HG02970 (cell line): ENCODE data around the gene TRIM8.
"Not testable (repeated sequence)": the region's sequence is repeated elsewhere in the genome, so short reads cannot be mapped to it uniquely, and the experiment has no call there.

Source experiments
- ATAC-seq: cut with Tn5 transposase; IDR thresholded peaks from one replicate; pipeline ENCODE4 v1.9.1; 2021; ENCODE audit warnings: mild to moderate bottlenecking, moderate library complexity, moderate number of reproducible peaks; ENCODE audit not compliant: unreplicated experiment, low FRiP score

The TRIM8 gene

DNA sequence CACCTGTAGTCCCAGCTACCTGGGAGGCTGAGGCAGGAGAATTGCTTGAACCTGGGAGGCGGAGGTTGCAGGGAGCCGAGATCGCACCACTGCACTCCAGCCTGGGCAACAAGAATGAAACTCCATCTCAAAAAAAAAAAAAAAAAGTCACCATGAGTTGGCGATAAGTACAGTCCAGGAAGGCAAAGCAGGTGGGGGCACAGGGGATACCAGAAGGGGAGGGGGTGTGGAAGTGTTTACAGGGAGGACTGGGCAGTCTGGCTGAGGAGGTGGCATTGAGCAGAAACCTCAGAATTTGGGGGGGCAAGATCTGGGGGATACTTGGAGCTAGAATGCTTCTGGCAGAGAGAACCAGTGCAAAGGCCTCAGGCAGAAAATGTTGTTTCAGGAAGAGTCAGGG, 23.1 kb downstream of the TRIM8 start:
- ATAC-seq: not testable (repeated sequence)

DNA sequence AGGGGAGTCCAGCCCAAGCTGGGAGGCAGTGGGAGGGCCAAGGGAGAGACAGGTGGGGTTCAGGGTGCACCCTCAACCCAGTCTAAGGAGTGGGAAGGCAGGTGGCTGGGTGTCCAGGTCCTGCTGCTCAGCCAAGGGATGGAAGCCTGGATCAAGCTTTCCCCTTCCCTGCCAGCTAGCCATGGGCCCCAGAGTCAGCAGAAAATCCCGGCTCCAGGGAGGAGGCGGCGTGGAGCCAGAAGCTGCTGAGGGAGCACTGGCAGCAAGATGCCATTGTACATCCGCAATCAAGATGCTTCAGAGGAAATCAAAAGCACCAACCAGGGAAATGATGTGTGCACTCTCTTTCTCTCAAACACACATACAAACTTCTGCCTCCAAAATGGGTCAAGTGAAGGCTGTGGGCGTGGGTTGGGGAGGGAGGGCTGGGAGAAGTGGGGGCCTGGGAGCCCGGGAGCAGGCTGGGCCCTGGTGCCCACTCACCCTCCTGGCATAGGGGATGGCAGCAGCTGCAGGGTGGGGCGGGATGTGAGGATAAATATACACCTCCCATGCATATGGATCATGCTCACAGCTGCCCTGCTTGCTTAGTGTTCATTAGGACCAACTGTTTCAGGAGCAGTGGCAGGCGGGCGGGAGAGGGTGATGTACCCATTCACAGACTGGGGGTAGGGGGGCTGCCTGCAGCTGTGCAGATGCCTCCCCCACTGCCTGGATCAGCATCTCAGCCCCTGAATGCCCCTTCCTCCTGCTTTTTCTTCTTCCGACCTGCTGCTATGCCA, 24.2 kb downstream of the TRIM8 start:
- no peak for ATAC-seq

DNA sequence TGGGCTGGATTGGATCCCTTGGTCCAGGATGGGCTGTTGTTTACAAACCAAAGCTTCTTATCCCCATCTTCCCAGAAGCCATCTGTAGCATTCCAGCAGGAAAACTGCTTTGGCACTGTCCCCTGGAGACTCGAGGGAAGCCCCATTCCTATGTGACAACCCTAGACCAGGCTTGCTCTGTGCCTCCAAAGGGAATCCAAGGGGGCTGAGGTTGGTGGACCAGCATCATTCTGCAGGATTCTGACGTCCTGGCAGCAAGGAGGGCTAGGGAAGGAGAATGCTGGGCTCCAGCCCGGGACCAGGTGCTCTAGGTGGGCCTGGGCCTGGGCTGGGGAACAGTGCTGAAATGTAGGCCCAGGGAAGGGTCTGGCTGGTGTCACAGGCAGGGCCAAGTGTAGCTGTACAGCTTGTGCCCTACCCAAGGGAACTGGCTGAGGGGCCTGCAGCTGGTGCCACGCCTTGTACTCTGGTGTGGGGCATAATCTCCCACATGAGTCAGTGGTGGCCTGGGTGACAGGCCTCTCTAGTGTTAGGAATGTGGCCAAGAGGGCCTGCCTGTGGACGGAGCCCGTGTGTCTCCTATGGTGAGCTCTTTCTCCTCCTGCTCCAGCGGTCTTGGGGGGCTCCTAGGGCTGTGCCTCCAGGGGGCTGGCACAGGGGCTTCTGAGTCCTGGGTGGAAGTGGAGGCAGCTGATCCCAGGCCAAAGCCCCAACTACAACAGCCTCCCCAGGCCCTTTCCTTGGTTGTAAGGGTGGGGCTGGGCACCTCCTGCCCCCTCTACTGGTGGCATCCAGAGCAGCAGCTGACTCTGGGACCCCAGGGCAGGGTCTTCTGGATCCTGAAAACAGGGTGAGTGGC, 25.2 kb downstream of the TRIM8 start:
- no peak for ATAC-seq

DNA sequence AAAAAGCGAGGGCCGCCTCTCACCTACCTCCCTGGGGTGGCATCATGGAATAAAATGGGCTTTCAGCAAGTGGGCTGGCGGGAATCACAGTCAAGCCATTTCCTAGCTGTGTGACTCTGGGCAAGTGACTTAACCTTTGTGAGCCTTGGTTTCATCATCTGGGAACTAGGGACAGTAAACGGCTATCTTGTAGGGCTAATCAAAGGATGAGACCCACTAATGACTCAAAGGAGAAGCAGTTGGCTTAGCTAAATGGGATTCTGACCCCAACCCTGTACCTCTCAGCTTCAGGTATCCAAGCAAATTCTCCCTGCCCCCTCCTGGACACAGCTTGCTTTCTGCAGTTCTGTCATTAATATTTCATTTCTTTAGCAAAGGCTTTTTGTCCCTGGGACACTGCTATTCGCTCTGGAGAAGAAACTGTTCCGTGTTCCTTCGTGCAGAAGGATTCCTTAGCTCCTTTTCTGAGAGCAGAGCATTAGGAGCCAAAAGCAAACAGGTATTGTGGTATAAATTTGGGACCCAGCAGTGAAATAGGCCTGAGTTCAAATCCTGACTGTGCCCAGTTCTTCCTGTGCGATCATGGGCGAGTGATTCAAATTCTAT, 25.9 kb downstream of the TRIM8 start:
- ATAC-seq: no peak

DNA sequence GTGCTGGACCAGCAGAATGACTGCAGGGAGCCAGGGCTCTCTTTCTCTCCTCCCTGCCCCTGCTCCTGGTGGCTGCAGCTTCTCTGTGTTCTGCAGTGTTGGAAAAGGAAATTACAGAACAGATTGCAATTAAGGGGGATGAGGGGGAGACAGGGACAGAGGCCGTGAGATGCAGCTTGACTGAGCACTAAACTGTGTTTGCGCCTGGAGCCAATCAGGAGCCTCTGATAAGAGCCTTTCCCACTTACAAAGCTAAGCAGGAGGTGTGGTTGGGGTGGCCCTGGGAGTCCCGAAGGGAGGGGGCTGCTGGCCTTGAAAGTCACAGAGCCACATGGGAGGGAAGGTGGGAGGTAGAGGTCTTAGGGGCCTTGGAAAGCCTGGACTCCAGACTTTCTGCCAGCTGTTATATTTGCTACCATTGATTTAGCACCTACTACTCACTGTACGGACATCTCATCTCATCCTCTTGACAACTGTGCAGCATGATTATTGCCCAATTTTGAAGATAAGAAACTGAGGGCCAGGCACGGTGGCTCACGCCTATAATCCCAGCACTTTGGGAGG, 26.7 kb downstream of the TRIM8 start:
- no peak for ATAC-seq

DNA sequence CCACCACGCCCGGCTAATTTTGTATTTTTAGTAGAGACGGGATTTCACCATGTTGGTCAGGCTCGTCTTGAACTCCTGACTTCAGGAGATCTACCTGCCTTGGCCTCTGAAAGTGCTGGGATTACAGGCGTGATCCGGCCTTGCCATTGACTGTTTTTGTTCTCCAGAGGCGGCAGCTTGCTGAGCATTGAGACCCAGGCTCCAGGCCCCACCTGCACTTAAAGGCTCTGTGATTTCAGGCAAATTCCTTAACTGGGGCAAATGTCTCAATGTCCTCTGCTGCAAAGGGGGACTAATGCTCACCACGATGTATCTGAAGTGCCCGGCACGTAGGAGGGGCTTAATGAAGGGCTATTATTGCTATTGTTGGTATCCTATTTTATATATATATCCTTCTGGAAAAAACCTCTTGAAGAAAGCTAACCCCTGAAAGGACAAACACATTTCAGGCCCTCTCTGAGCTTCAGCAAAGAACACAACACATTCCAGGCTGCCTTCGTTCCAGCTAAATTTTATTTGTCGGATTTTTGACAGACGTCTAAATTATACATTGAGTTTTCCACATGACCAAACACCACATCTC, 29.0 kb downstream of the TRIM8 start:
- ATAC-seq: no peak

DNA sequence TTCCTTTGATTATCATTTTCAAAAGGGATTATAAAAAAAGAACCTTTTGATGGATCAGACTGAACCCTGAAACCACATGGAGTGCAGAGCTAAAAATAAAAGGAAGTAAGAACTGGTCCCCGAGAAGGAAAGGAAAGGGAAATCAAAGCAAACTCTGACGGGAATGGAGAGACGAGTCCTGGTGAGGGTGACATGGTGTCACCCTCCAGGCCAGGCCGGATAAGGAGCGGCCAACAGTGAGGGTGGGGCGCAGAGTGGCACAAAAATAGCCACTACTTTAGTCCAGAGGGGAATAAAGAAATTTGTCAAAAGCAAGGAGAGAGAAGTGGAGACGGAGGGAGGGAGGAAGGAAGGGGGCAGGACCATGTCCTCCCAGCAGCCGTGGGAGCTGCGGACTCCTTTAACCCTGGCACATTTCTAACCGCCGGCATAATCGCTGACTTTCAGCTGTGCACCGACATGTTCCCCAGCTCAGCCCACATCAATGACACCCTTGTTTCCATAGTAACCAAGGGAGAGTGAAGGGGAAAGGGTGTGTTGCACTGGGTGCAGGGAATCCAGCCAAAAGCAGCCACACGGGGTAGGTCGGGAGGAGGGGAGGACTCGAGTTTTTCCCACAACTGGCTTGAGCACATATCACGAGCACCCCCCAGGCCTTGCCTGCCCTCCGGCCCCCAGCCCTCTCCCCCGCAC, 29.7 kb downstream of the TRIM8 start:
- ATAC-seq: no peak

DNA sequence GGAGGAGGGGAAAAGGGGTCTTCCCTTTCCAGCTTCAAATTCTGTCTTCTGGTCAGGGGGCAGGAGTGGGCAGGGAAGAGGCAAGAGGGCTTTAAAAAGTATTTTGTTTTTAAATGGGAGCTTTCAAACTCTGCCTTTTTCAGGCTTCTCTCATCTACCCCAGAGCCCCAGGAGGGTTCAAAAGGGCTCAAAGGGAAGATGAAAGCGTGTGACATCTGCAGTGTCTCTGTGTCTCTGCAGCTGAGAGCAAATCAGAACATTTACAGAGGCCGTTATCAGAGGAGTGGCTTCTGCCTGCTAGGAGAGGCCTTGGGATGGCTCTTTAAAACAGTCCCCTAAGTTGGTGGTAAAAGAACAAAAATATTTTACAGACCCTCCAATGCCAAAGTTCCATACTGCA, 30.3 kb downstream of the TRIM8 start:
- ATAC-seq: no peak

DNA sequence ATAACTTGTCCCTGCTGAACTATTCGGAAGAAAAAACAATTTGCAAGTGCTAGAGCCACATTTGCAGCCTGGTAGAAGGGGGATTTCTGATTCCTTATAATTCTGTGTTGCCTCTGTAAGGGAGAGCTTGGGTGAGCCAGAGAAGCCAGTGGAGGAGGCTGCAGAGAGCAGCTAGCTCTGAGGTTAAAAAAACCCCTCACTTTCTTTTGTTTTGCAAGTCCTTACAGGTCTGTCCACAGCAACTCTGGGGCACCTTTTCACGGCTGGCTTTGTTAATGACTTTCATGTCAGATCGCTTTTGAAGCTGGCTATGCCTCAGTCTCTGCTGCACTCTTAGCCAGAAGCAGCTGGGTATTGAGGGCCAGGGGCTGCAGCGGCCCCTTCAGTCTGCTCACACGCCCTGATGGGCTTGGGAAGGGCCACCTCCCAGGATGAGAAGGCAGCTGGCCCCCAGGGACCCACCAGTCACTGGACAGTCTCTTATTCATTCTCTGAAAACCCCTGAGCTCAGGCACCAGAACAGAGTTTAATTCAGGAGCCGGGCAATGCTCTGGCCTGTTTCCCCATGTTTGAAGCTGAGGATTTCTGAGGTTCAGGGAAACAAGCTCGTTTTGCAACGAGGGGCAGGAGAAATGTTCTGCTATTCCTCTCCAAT, 30.9 kb downstream of the TRIM8 start:
- no peak for ATAC-seq

DNA sequence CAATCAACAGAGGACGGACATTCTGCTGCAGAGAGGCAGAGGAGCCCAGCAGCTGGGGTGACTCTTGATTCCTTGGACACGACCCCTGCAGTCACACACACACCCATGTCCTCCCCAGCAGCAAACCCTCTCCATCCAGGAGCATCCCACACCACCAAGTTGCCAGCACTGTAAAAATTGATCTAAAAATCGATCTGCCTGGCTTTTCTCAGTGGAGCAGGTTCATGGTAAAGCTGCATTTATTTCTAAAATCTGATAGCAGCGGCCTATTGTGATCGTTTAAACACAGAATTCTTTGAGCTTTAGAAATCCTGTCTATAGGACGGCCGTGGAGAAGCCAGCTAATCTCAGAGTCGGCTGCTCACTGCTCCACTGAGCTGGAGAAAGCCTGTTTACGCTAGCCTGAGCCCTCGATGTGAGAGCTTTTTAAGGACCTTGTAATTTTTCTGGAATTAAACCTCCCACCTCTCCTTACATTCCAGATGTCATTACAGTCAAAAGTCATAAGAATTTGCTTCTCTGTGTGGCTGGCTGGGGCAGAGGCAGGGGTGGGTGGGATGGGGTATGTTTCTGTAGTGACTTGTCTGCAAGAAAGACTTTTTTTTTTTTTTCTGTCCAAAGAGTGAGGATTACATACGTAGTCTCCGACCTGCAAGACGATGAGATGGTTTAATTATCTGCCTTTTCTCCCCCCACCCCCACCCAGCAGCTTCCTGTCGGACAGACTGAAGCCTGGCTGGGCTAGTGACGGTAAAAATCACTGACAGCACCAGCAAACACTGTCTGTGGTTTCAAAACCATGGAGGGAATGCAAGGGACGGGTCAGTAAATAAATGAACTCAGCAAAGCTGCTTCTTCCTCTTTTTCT, 31.6 kb downstream of the TRIM8 start:
- ATAC-seq: no peak

DNA sequence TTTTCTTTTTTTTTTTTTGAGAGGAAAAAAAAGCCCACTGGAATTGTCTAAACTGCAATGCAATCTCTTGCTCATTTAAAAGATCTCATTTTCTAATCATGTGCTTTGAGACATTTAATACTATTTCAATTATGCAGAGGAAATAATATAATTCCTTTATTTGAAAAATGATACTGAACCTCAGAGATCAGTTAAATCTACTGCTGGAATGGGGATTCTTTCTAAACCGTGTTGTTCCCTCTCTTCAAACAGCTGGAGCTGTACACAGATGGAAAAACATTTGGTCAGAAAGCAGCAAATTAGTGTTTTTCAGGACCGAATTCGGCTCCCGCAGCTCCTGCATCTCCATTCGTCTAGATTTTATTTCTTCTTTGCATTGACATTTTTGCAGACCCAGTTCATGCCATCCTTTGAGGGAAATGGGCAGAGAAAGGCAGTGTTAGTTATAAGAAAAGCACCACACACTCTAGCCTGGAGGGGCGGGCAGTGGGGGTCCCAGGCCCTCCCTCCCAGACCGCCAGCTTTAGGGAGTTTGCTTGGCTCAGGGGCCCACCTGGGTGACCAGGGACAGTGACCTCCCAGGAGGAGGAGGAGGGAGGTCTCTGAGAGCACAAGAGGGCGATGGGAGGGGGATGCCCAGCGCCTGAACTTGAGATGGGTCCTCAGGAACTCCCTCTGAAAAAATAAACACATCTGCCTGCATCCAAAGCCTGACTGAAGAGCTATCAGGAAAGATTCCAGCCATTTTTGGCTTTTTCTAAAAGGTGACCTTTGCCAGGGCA, 32.4 kb downstream of the TRIM8 start:
- ATAC-seq: no peak

DNA sequence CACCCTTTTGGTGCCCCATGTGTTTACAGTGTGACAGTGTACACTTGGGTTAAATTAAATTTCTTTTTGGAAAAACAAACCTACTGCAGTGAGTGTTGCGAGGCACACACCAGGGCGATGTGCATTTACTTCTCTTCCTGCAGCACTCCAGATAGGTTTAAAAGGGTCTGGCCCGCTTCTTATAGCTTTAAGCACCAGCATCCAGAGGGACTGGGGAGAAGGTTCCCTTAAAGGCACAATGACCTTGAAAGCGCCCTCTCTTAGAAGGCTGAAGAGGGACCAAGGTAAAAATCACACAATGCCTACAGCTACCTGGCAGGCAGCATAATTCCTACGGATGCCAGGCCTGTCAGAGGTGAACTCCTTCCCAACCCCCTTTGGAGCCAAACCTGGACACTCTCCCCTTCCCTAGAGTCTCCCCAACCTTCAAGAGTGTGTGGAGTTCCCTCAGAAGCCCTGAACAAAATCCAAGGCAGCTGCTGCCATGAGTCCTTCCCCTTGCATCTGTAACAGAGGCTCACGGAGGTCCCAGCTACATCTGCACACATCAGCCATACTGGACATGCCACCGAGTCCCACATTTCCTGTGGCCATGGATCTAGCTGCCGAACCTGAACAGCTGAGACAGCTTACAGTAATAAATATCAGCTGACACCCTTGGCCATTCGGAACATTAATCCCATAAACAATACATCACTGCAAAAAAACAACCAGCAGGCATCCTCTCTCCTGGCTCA, 33.2 kb downstream of the TRIM8 start:
- ATAC-seq: no peak

DNA sequence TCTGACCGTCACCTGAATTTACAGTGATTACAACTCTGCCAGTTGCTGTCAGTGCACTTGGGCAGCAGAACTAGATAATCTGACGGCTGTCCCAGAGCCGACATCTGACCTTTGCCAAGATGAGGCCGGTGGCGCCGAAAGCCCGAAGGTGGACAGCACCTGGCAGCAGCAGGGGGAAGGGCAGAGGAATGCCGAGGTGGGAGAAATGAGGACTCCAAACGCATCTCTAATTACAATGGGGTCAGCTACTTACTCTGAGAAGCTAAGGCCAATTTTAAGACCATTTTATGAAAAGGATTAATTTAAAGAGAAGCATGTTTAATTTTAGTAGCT, 33.8 kb downstream of the TRIM8 start:
- ATAC-seq: no peak

DNA sequence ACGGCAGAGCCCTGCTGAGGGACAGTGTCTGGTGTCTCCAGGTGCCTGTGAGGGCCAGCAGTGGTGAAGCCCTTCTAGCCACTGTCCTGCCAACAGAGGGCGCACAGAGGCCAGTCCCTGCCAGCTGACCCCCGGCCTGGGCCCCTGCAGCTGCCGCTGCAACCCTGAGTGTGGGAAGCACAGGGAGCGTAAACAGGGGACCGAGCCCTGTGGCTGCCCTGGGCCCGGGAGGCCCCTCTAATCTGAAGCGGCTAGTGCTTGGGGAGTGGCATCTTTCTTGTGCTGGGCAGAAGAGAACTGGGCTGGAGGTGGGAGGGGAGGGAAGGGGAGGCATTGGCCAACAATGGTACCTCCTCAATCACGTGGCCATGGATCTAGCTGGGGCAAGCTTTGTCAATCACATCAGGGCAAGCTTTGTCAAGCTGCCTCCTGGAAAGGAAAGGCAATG, 34.6 kb downstream of the TRIM8 start:
- no peak for ATAC-seq

DNA sequence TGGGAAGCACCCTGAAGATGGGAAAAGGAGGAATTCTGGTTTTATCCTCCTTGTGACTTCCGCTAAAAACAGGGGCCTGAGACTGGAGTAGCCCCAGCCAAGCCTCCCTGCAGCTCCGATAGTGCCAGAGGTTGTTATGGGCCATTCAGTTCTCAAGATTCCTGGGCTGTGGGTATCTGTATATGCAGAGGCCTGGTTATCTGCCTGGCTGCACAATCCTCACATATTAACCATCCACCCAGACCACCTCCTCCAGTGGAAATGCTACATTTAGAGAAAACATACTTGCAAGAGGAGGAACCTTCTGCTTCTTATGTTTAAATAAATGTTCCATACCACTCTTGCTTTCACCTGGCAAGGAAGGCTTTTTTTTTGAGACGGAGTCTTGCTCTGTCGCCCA, 35.3 kb downstream of the TRIM8 start:
- ATAC-seq: no peak

DNA sequence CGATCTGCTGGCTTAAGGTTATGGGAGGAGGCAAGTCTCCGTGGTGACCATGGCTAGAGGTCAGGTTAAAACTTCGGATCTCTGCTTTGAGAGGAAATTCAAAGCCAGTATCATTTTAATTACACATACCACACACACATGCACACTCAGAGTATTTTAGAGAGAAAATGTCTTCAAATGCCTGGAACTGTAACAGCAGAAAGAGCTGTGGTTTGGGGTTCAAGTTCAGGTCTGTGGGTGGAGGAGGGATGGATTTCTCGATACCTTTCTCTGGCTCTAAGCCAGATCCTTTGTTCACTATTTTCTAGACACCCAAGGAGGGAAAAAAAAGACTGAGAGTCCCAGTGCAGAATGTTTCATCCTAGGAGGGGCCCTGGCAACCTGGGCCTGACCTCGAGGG, 37.4 kb downstream of the TRIM8 start:
- no peak for ATAC-seq

DNA sequence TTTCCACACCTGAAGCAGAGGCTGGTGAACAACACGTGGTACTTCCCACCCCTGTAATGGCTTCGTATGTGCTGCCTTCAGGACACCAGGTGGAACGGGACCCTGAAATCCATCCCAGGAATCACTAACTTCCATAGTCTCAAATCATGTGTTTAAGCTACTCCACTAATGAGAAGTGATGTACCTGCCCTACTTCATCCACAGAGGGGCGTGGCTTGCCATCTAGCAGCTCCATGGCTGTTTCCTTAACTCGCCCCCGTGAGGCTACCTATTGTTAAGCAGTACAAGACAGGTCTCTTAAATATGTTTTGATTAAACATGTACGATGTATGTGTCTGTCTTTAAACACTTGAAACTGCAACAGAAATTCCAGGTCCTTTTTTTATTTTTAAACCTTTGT, 38.1 kb downstream of the TRIM8 start:
- ATAC-seq: no peak
